HepG2 (cell line): ENCODE results near the gene C4B.
"Not testable (repeated sequence)": the region's sequence is repeated elsewhere in the genome, so short reads cannot be mapped to it uniquely, and the experiment has no call there.

Experiments used
- CTCF ChIP-seq: sonication (generic); formaldehyde crosslinking; IDR thresholded peaks from 2 replicates; pipeline ENCODE4 v1.5.0; 2020; ENCODE audit warnings: mild to moderate bottlenecking, missing genetic modification reagents, moderate library complexity
- MED1 ChIP-seq: sonication (generic); formaldehyde crosslinking; IDR thresholded peaks from 2 replicates; pipeline ENCODE4 v1.4.0; 2020; ENCODE audit warnings: missing genetic modification reagents
- SMC3 ChIP-seq: IDR thresholded peaks from 2 replicates; pipeline ENCODE4 v1.6.1; 2011; ENCODE audit warnings: low read length, improper control_type of control experiment
- SRF ChIP-seq: IDR thresholded peaks from 2 replicates; pipeline ENCODE4 v1.6.1; 2011; ENCODE audit warnings: mild to moderate bottlenecking, low read depth, low read length, moderate library complexity
- YEATS4 ChIP-seq: sonication (generic); formaldehyde crosslinking; IDR thresholded peaks from 2 replicates; pipeline ENCODE4 v1.4.0; 2020; ENCODE audit warnings: missing genetic modification reagents, borderline replicate concordance
- ZNF124 ChIP-seq: sonication (generic); formaldehyde crosslinking; IDR thresholded peaks from 2 replicates; pipeline ENCODE4 v1.4.0; 2020; ENCODE audit warnings: missing genetic modification reagents

- not testable (repeated sequence) for TF ChIP-seq SMC3; CTCF (CRISPR knock-in tag); YEATS4 (CRISPR knock-in tag); MED1 (CRISPR knock-in tag); ZNF124; SRF
Observed at GRCh38 chr6:32037136-32037535, 22.5 kb downstream of the C4B start.
